ENCODE measurements around the gene EPSTI1. TPM values are rescaled to one million over a fixed set of nuclear protein-coding genes. Genes with fewer than 3 reads are reported as not detected.

EPSTI1 gene
- total and polyA plus RNA-seq, 5 donors from 2014 or later = 32.5 to 81.2 (median 58.1) TPM

- peak; percentile 68 to 76 (median 72) for DNase-seq
- H3K27ac ChIP-seq (ENCODE audit: insufficient read depth, low read length, poor library complexity, severe bottlenecking) = no peak overlapping the region
- H3K4me1 Mint-ChIP-seq = peaks cover 16 to 30% (median 27%) of the 10 kb centered on the region in 4 donors
- no peak overlapping the region for H3K4me3 ChIP-seq (ENCODE audit: low read depth, low read length)
- H3K27me3 ChIP-seq (ENCODE audit: control insufficient read depth, insufficient read depth, low read length) = no peaks in the 10 kb centered on the region
- no peaks in the 10 kb centered on the region for H3K9me3 ChIP-seq (ENCODE audit: control insufficient read depth in 2 of 2, low read length in 2 of 2)
- peak overlapping the region; percentile 34 to 85 (median 49) for H3K27ac Mint-ChIP-seq
- peak overlapping the region in 1 of 4 donors; percentile 10 for H3K4me3 Mint-ChIP-seq
- H3K4me1 ChIP-seq (ENCODE audit: control insufficient read depth, insufficient read depth, low read length, poor library complexity, severe bottlenecking) = peaks cover 15% of the 10 kb centered on the region
- peaks cover 26% of the 10 kb centered on the region for H3K36me3 Mint-ChIP-seq
- H3K36me3 ChIP-seq (ENCODE audit: control insufficient read depth, insufficient read depth, low read length) = peaks cover 25% of the 10 kb centered on the region
- peak in 1 of 2 donors; percentile 77 for ATAC-seq (ENCODE audit: low read depth in 2 of 2)
- no peaks in the 10 kb centered on the region for H3K9me3 Mint-ChIP-seq
- no peaks in the 10 kb centered on the region for H3K27me3 Mint-ChIP-seq
These were observed 22.4 kb downstream of the EPSTI1 start for GRCh38 chr13:42969565-42970172.

GRCh38 chr13:42968906-42969305, 23.1 kb downstream of the EPSTI1 start:
- H3K4me1 Mint-ChIP-seq = peaks cover 16 to 30% (median 25%) of the 10 kb centered on the region in 4 donors

DNA sequence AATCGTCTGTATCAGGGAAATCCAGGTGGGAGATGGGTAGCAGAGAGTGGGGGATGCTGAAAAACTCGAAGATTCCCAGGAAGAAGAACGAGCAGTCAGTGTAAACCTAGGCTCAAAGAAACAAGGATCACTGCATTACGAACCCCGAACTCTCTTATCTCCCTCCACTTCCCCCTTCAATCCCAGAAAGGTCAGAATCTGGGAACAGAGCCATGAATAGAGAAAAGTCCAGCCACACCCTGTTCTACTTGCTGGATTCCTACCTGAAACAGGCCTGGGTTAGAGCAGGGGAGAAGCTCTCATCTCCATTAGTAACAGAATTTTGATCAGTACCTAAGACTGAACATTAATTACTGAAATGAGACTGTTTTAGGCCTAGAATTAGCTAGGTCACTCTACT, 24.4 kb downstream of the EPSTI1 start:
- H3K9me3 Mint-ChIP-seq = no peaks in the 10 kb centered on the region
- peaks cover 33% of the 10 kb centered on the region for H3K36me3 Mint-ChIP-seq
- H3K27ac Mint-ChIP-seq = no peak overlapping the region
- ATAC-seq (ENCODE audit: low read depth in 2 of 2) = no peak
- Histone ChIP-seq H3K36me3 (ENCODE audit: control insufficient read depth, insufficient read depth, low read length) (peaks cover 43% of the 10 kb centered on the region), H3K27ac (ENCODE audit: insufficient read depth, low read length, poor library complexity, severe bottlenecking) (no peak overlapping the region), H3K4me3 (ENCODE audit: low read depth, low read length) (no peak overlapping the region), H3K9me3 (ENCODE audit: control insufficient read depth in 2 of 2, low read length in 2 of 2) (no peaks in the 10 kb centered on the region), H3K4me1 (ENCODE audit: control insufficient read depth, insufficient read depth, low read length, poor library complexity, severe bottlenecking) (peaks cover 15% of the 10 kb centered on the region), H3K27me3 (ENCODE audit: control insufficient read depth, insufficient read depth, low read length) (no peaks in the 10 kb centered on the region)
- DNase-seq = no peak
- no peak overlapping the region for H3K4me3 Mint-ChIP-seq
- H3K4me1 Mint-ChIP-seq = peaks cover 16 to 28% (median 25%) of the 10 kb centered on the region in 4 donors
- H3K27me3 Mint-ChIP-seq = no peaks in the 10 kb centered on the region

More at GRCh38 chr13:42968906-42969305, 23.1 kb downstream of the EPSTI1 start:
- Histone ChIP-seq H3K4me1 (ENCODE audit: control insufficient read depth, insufficient read depth, low read length, poor library complexity, severe bottlenecking) (peaks cover 15% of the 10 kb centered on the region), H3K9me3 (ENCODE audit: control insufficient read depth in 2 of 2, low read length in 2 of 2) (no peaks in the 10 kb centered on the region), H3K4me3 (ENCODE audit: low read depth, low read length) (no peak overlapping the region), H3K27ac (ENCODE audit: insufficient read depth, low read length, poor library complexity, severe bottlenecking) (no peak overlapping the region), H3K27me3 (ENCODE audit: control insufficient read depth, insufficient read depth, low read length) (no peaks in the 10 kb centered on the region), H3K36me3 (ENCODE audit: control insufficient read depth, insufficient read depth, low read length) (peaks cover 31% of the 10 kb centered on the region)
- no peak overlapping the region for H3K4me3 Mint-ChIP-seq
- H3K36me3 Mint-ChIP-seq = peaks cover 24% of the 10 kb centered on the region
- H3K27ac Mint-ChIP-seq = peak overlapping the region in 1 of 3 donors; percentile 61
- ATAC-seq (ENCODE audit: low read depth in 2 of 2) (no peak), DNase-seq (no peak)
- H3K9me3 Mint-ChIP-seq = no peaks in the 10 kb centered on the region
- no peaks in the 10 kb centered on the region for H3K27me3 Mint-ChIP-seq

- H3K27ac ChIP-seq (ENCODE audit: insufficient read depth, low read length, poor library complexity, severe bottlenecking) = no peak overlapping the region
These were observed 26.8 kb downstream of the EPSTI1 start for GRCh38 chr13:42965281-42965680.

GRCh38 chr13:42964761-42965161, 27.3 kb downstream of the EPSTI1 start:
- Mint-ChIP-seq H3K9me3 (no peaks in the 10 kb centered on the region), H3K27ac (no peak overlapping the region)
- H3K36me3 ChIP-seq (ENCODE audit: control insufficient read depth, insufficient read depth, low read length) = peaks cover 72% of the 10 kb centered on the region

More at GRCh38 chr13:42965281-42965680, 26.8 kb downstream of the EPSTI1 start:
- H3K4me1 Mint-ChIP-seq = peaks cover 8 to 15% (median 10%) of the 10 kb centered on the region in 4 donors
- Histone ChIP-seq H3K27me3 (ENCODE audit: control insufficient read depth, insufficient read depth, low read length) (no peaks in the 10 kb centered on the region), H3K4me1 (ENCODE audit: control insufficient read depth, insufficient read depth, low read length, poor library complexity, severe bottlenecking) (peaks cover 7% of the 10 kb centered on the region), H3K4me3 (ENCODE audit: low read depth, low read length) (no peak overlapping the region), H3K9me3 (ENCODE audit: control insufficient read depth in 2 of 2, low read length in 2 of 2) (no peaks in the 10 kb centered on the region), H3K36me3 (ENCODE audit: control insufficient read depth, insufficient read depth, low read length) (peaks cover 67% of the 10 kb centered on the region)
- ATAC-seq (ENCODE audit: low read depth in 2 of 2) (no peak), DNase-seq (no peak)
- H3K36me3 Mint-ChIP-seq = peaks cover 49% of the 10 kb centered on the region
- H3K4me3 Mint-ChIP-seq = no peak overlapping the region
- H3K27me3 Mint-ChIP-seq = no peaks in the 10 kb centered on the region
- H3K27ac Mint-ChIP-seq = no peak overlapping the region
- H3K9me3 Mint-ChIP-seq = no peaks in the 10 kb centered on the region

DNA sequence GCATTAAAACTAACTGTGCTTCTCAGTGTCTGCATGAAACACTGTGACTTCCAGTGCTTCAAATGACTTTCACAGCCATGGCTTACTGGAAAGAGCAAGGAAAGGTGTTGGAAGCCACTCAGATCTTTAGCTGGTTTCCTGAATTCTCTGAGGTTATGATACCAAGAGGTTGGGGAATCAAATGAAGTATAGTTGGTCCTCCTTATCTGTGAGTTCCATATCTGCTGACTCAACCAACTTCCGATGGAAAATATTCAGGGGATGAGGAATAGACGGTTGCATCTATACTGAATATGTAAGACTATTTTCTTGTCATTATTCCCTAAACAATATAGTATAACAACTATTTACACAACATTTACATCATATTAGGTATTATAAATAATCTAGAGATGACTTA, 32.4 kb downstream of the EPSTI1 start:
- Mint-ChIP-seq H3K9me3 (no peaks in the 10 kb centered on the region), H3K27me3 (no peaks in the 10 kb centered on the region), H3K4me1 (peaks cover 0 to 5% (median 4%) of the 10 kb centered on the region in 4 donors), H3K36me3 (peaks cover 70% of the 10 kb centered on the region), H3K27ac (peak overlapping the region in 1 of 3 donors; percentile 57), H3K4me3 (no peak overlapping the region)
- no peaks in the 10 kb centered on the region for H3K27me3 ChIP-seq (ENCODE audit: control insufficient read depth, insufficient read depth, low read length)
- H3K36me3 ChIP-seq (ENCODE audit: control insufficient read depth, insufficient read depth, low read length) = peaks cover 94% of the 10 kb centered on the region
- ATAC-seq (ENCODE audit: low read depth in 2 of 2) (no peak), DNase-seq (no peak)
- no peak overlapping the region for H3K4me3 ChIP-seq (ENCODE audit: low read depth, low read length)
- H3K4me1 ChIP-seq (ENCODE audit: control insufficient read depth, insufficient read depth, low read length, poor library complexity, severe bottlenecking) = no peaks in the 10 kb centered on the region
- H3K9me3 ChIP-seq (ENCODE audit: control insufficient read depth in 2 of 2, low read length in 2 of 2) = no peaks in the 10 kb centered on the region
- H3K27ac ChIP-seq (ENCODE audit: insufficient read depth, low read length, poor library complexity, severe bottlenecking) = no peak overlapping the region

More at GRCh38 chr13:42964761-42965161, 27.3 kb downstream of the EPSTI1 start:
- Histone ChIP-seq H3K4me3 (ENCODE audit: low read depth, low read length) (no peak overlapping the region), H3K4me1 (ENCODE audit: control insufficient read depth, insufficient read depth, low read length, poor library complexity, severe bottlenecking) (peaks cover 5% of the 10 kb centered on the region), H3K9me3 (ENCODE audit: control insufficient read depth in 2 of 2, low read length in 2 of 2) (no peaks in the 10 kb centered on the region), H3K27ac (ENCODE audit: insufficient read depth, low read length, poor library complexity, severe bottlenecking) (no peak overlapping the region), H3K27me3 (ENCODE audit: control insufficient read depth, insufficient read depth, low read length) (no peaks in the 10 kb centered on the region)
- Mint-ChIP-seq H3K4me3 (no peak overlapping the region), H3K4me1 (peaks cover 5 to 14% (median 9%) of the 10 kb centered on the region in 4 donors), H3K36me3 (peaks cover 54% of the 10 kb centered on the region), H3K27me3 (no peaks in the 10 kb centered on the region)
- ATAC-seq (ENCODE audit: low read depth in 2 of 2) (no peak), DNase-seq (no peak)

GRCh38 chr13:42957881-42958280, 34.2 kb downstream of the EPSTI1 start:
- Histone ChIP-seq H3K4me3 (ENCODE audit: low read depth, low read length) (no peak overlapping the region), H3K27ac (ENCODE audit: insufficient read depth, low read length, poor library complexity, severe bottlenecking) (no peak overlapping the region), H3K4me1 (ENCODE audit: control insufficient read depth, insufficient read depth, low read length, poor library complexity, severe bottlenecking) (no peaks in the 10 kb centered on the region), H3K36me3 (ENCODE audit: control insufficient read depth, insufficient read depth, low read length) (peaks cover 94% of the 10 kb centered on the region), H3K27me3 (ENCODE audit: control insufficient read depth, insufficient read depth, low read length) (no peaks in the 10 kb centered on the region), H3K9me3 (ENCODE audit: control insufficient read depth in 2 of 2, low read length in 2 of 2) (no peaks in the 10 kb centered on the region)
- no peak for DNase-seq
- H3K4me3 Mint-ChIP-seq = no peak overlapping the region
- H3K36me3 Mint-ChIP-seq = peaks cover 77% of the 10 kb centered on the region
- no peak overlapping the region for H3K27ac Mint-ChIP-seq
- peaks cover 0 to 11% (median 4%) of the 10 kb centered on the region in 4 donors for H3K4me1 Mint-ChIP-seq
- no peak for ATAC-seq (ENCODE audit: low read depth in 2 of 2)
- H3K27me3 Mint-ChIP-seq = no peaks in the 10 kb centered on the region
- no peaks in the 10 kb centered on the region for H3K9me3 Mint-ChIP-seq

DNA sequence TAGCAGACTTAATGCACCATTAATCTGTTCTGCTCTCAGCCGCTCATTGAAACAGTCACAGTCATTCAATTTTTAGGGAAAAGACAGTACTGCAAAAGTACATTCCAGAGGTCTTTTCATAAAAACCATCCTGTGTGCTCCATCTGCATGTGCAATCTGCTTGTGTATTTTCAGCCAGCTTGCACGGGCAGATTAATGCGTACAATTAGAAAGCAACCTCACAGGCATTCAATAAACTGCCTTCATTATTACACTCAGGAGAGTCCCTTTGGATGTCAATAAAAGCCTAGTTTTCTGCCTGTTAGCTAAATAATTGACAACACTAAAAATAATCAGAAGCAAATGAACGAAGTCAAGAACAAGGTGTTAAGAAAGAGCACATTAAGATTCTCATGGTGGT, 41.9 kb downstream of the EPSTI1 start:
- peaks cover 0 to 5% (median 0%) of the 10 kb centered on the region in 7 donors for H3K9me3 Mint-ChIP-seq
- no peaks in the 10 kb centered on the region for H3K27me3 ChIP-seq (ENCODE audit: control insufficient read depth, insufficient read depth, low read length)
- H3K4me1 Mint-ChIP-seq = peaks cover 0 to 18% (median 4%) of the 10 kb centered on the region in 4 donors
- H3K36me3 ChIP-seq (ENCODE audit: control insufficient read depth, insufficient read depth, low read length) = peaks cover 76% of the 10 kb centered on the region
- H3K27me3 Mint-ChIP-seq = no peaks in the 10 kb centered on the region
- peaks cover 84% of the 10 kb centered on the region for H3K36me3 Mint-ChIP-seq
- H3K4me3 Mint-ChIP-seq = no peak overlapping the region
- no peaks in the 10 kb centered on the region for H3K4me1 ChIP-seq (ENCODE audit: control insufficient read depth, insufficient read depth, low read length, poor library complexity, severe bottlenecking)
- H3K27ac Mint-ChIP-seq = no peak overlapping the region
- H3K9me3 ChIP-seq (ENCODE audit: control insufficient read depth in 2 of 2, low read length in 2 of 2) = no peaks in the 10 kb centered on the region
- ATAC-seq (ENCODE audit: low read depth in 2 of 2) (no peak), DNase-seq (no peak)
- no peak overlapping the region for H3K27ac ChIP-seq (ENCODE audit: insufficient read depth, low read length, poor library complexity, severe bottlenecking)
- no peak overlapping the region for H3K4me3 ChIP-seq (ENCODE audit: low read depth, low read length)
